Esophagus muscularis mucosa (tissue), 2 donors: ENCODE results near the gene TEX52.

Experiments used
- POLR2A ChIP-seq: fragments of 450-650 bp; IDR thresholded peaks from one replicate; pipeline ENCODE4 v1.6.1; 2017; ENCODE audit warnings: antibody characterized with exemption, moderate library complexity, mild to moderate bottlenecking, low read depth
- POLR2AphosphoS5 ChIP-seq, 2 donors: sonication (generic); formaldehyde crosslinking; IDR thresholded peaks; one replicate each; pipeline ENCODE4 v1.6.1; 2017; ENCODE audit warnings: antibody characterized with exemption in 2 of 2

- TF ChIP-seq POLR2A: no peak
- no peak for TF ChIP-seq POLR2AphosphoS5 (IDR thresholded peaks at IDR 0.05)
These were observed 32.3 kb downstream of the TEX52 start for GRCh38 chr12:2824541-2824940.
